ENCODE measurements around the gene N4BP2L2.

The N4BP2L2 gene

GRCh38 chr13:32454886-32455593 is 83.6 kb downstream of the N4BP2L2 start:
- no peaks in the 10 kb centered on the region for H3K4me1 Mint-ChIP-seq
- H3K4me3 Mint-ChIP-seq, result no peak overlapping the region
- H3K36me3 Mint-ChIP-seq, result peaks cover 42% of the 10 kb centered on the region

GRCh38 chr13:32453981-32454380 is 84.6 kb downstream of the N4BP2L2 start:
- Mint-ChIP-seq H3K9me3 (peaks cover 15% of the 10 kb centered on the region), H3K4me3 (no peak overlapping the region), H3K27me3 (no peaks in the 10 kb centered on the region), H3K4me1 (no peaks in the 10 kb centered on the region), H3K27ac (no peak overlapping the region), H3K36me3 (peaks cover 33% of the 10 kb centered on the region)

More at GRCh38 chr13:32454886-32455593, 83.6 kb downstream of the N4BP2L2 start:
- H3K27me3 Mint-ChIP-seq, result no peaks in the 10 kb centered on the region
- peaks cover 15% of the 10 kb centered on the region for H3K9me3 Mint-ChIP-seq
- no peak overlapping the region for H3K27ac Mint-ChIP-seq

GRCh38 chr13:32448972-32449371 is 89.6 kb downstream of the N4BP2L2 start:
- Mint-ChIP-seq H3K36me3 (peaks cover 7% of the 10 kb centered on the region), H3K27me3 (no peaks in the 10 kb centered on the region), H3K9me3 (no peaks in the 10 kb centered on the region), H3K4me1 (peaks cover 7% of the 10 kb centered on the region), H3K27ac (no peak overlapping the region), H3K4me3 (no peak overlapping the region)

- Mint-ChIP-seq H3K4me3 (no peak overlapping the region), H3K27me3 (no peaks in the 10 kb centered on the region), H3K36me3 (peaks cover 5% of the 10 kb centered on the region), H3K9me3 (no peaks in the 10 kb centered on the region), H3K4me1 (peaks cover 8% of the 10 kb centered on the region), H3K27ac (peak overlapping the region; percentile 60)
Observed at GRCh38 chr13:32447894-32448623, 90.5 kb downstream of the N4BP2L2 start.

GRCh38 chr13:32446773-32447465 is 91.7 kb downstream of the N4BP2L2 start:
- Mint-ChIP-seq H3K9me3 (no peaks in the 10 kb centered on the region), H3K4me3 (no peak overlapping the region), H3K27me3 (no peaks in the 10 kb centered on the region), H3K4me1 (peaks cover 11% of the 10 kb centered on the region), H3K27ac (peak overlapping the region; percentile 8), H3K36me3 (peaks cover 7% of the 10 kb centered on the region)

DNA sequence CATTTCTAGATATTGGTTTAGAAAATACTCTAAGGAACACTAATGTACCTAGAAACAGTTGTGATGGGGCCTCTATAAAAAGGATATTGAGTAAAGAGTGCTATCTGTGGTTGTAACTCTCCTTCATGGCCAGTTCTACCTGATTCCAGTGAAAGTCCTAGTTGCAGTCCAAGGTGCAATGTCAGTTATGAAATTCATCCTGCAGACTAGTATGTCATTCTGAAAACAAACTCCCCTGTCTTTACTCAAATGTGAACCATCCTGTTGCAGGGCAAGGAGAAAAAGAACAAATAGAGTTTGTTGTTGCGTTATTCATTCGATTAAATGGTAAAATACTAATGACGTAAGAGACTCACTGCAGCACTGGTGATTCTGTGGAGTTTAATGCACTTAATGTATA is 92.4 kb downstream of the N4BP2L2 start:
- Mint-ChIP-seq H3K27me3 (no peaks in the 10 kb centered on the region), H3K36me3 (peaks cover 7% of the 10 kb centered on the region)

DNA sequence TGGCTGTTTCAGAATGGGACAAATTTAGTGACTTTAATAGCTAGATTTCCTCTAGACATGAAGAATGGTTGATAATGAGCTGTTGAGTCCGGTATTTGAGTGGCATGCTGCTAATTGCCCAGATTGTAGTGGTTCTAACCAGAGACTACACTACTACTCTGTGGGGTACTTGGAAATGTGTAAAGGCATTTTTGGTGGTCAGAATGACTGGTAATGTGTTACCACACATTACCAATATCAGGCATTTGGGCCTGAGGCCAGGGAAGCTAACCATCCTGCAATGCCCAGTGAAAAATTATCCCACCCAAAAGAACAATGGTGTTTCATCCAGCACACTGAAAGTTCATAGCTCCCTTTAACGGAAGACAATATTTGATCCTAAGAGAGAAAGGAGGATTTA is 93.1 kb downstream of the N4BP2L2 start:
- Mint-ChIP-seq H3K4me1 (peaks cover 11% of the 10 kb centered on the region), H3K27me3 (no peaks in the 10 kb centered on the region), H3K9me3 (no peaks in the 10 kb centered on the region), H3K27ac (no peak overlapping the region), H3K4me3 (no peak overlapping the region), H3K36me3 (peaks cover 5% of the 10 kb centered on the region)

More for the DNA sequence above, 92.4 kb downstream of the N4BP2L2 start:
- Mint-ChIP-seq H3K27ac (no peak overlapping the region), H3K9me3 (no peaks in the 10 kb centered on the region), H3K4me1 (peaks cover 11% of the 10 kb centered on the region), H3K4me3 (no peak overlapping the region)

DNA sequence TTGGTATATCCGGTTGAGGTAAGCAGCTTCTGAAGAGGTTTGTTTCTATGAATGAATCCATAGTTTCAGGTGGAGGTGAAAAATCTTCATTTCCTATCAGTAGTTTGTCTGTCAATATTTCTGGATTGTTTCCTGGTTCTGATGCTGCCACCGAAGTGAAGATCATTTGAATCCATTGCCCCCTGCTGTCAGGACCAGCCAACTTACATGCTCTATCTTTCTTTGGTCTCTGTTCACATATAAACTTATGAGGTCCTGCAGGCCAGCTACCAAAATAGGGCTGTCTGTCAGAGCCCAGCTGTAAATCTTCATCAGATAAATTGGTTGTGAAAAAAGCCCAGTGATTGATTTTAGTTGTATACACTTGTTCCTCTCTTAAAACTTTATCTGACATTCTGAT is 95.5 kb downstream of the N4BP2L2 start:
- H3K4me1 Mint-ChIP-seq, result peaks cover 7% of the 10 kb centered on the region
- no peak overlapping the region for H3K4me3 Mint-ChIP-seq
- peaks cover 8% of the 10 kb centered on the region for H3K36me3 Mint-ChIP-seq
- no peaks in the 10 kb centered on the region for H3K9me3 Mint-ChIP-seq
- H3K27ac Mint-ChIP-seq, result peak overlapping the region; percentile 2
- no peaks in the 10 kb centered on the region for H3K27me3 Mint-ChIP-seq

- peaks cover 11% of the 10 kb centered on the region for H3K36me3 Mint-ChIP-seq
- no peaks in the 10 kb centered on the region for H3K27me3 Mint-ChIP-seq
- H3K4me3 Mint-ChIP-seq, result no peak overlapping the region
- H3K27ac Mint-ChIP-seq, result no peak overlapping the region
- H3K9me3 Mint-ChIP-seq, result no peaks in the 10 kb centered on the region
- peaks cover 4% of the 10 kb centered on the region for H3K4me1 Mint-ChIP-seq
Observed at GRCh38 chr13:32438871-32439270, 99.7 kb downstream of the N4BP2L2 start.

- H3K27ac Mint-ChIP-seq, result no peak overlapping the region
- no peaks in the 10 kb centered on the region for H3K27me3 Mint-ChIP-seq
- no peak overlapping the region for H3K4me3 Mint-ChIP-seq
- H3K36me3 Mint-ChIP-seq, result peaks cover 5% of the 10 kb centered on the region
- H3K9me3 Mint-ChIP-seq, result no peaks in the 10 kb centered on the region
- peaks cover 6% of the 10 kb centered on the region for H3K4me1 Mint-ChIP-seq
Observed at GRCh38 chr13:32432856-32433255, 105.7 kb downstream of the N4BP2L2 start.

GRCh38 chr13:32431361-32431760 is 107.2 kb downstream of the N4BP2L2 start:
- H3K9me3 Mint-ChIP-seq, result no peaks in the 10 kb centered on the region
- peaks cover 12% of the 10 kb centered on the region for H3K4me1 Mint-ChIP-seq
- H3K27ac Mint-ChIP-seq, result no peak overlapping the region
- no peaks in the 10 kb centered on the region for H3K27me3 Mint-ChIP-seq
- peaks cover 3% of the 10 kb centered on the region for H3K36me3 Mint-ChIP-seq
- H3K4me3 Mint-ChIP-seq, result no peak overlapping the region

GRCh38 chr13:32430018-32430747 is 108.4 kb downstream of the N4BP2L2 start:
- Mint-ChIP-seq H3K4me3 (no peak overlapping the region), H3K27me3 (no peaks in the 10 kb centered on the region), H3K9me3 (no peaks in the 10 kb centered on the region), H3K36me3 (peaks cover 3% of the 10 kb centered on the region), H3K27ac (no peak overlapping the region), H3K4me1 (peaks cover 24% of the 10 kb centered on the region)

GRCh38 chr13:32429433-32429909 is 109.1 kb downstream of the N4BP2L2 start:
- Mint-ChIP-seq H3K27me3 (no peaks in the 10 kb centered on the region), H3K4me3 (no peak overlapping the region), H3K9me3 (no peaks in the 10 kb centered on the region), H3K4me1 (peaks cover 28% of the 10 kb centered on the region), H3K27ac (no peak overlapping the region), H3K36me3 (peaks cover 5% of the 10 kb centered on the region)

DNA sequence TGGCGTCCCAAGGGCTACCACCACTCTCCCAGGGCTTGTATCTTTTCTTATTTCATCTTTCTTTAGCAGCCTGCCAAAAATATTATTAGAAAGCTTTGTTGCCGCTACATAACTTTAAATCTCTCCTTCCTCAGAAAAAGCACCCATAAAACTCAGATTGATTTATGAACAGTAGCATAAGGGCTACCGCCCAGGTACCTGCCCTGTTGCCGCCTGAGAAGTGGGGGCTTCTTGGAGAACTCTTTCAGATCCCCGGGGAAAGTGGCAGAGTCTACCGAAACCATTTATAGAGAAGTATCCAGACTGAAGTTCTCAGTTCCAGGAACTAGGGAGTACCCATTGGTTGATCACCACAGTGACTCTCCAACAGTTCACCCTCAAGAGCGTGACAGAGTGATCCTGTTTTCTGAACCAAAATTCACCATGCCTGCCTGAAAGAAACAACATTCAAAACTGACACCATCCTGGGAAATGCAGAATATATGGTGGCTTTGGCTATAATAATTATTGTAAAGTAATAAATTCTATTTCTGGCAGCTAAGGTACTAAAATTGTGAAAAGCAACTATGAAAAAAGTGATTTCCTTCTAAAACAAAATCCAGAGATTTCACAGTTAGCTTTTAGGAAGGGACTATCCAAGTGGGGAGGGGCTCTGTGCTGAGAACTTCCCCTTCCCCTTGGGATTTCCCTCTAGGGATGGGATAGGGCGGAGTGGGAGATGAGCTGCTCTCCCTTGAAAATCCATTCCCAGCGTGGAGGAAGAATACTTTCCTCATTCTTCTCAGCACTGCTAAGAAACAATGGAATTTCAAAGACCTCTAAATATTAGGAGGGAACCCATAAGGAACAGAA is 109.8 kb downstream of the N4BP2L2 start:
- H3K9me3 Mint-ChIP-seq, result no peaks in the 10 kb centered on the region
- H3K27ac Mint-ChIP-seq, result peak overlapping the region; percentile 91
- no peaks in the 10 kb centered on the region for H3K27me3 Mint-ChIP-seq
- H3K36me3 Mint-ChIP-seq, result peaks cover 9% of the 10 kb centered on the region
- H3K4me1 Mint-ChIP-seq, result peaks cover 34% of the 10 kb centered on the region
- H3K4me3 Mint-ChIP-seq, result peak overlapping the region; percentile 82
